Lower leg skin (tissue), 4 donors: ENCODE data around the gene DCP1B. TPM values are rescaled to one million over a fixed set of nuclear protein-coding genes. Genes with fewer than 3 reads are reported as not detected.

ENCODE experiments used
- DNase-seq, 2 donors: peaks; one replicate each; pipeline ENCODE4 v3.0.0-alpha.2; 2019; ENCODE audit warnings: low spot score in 2 of 2
- H3K4me3 ChIP-seq: fragments of 200-600 bp; sonication (generic); 2 replicates; pipeline ENCODE4 v1.5.1; 2017; ENCODE audit warnings: mild to moderate bottlenecking, low read depth; ENCODE audit not compliant: poor library complexity, severe bottlenecking
- POLR2A ChIP-seq, 2 donors: fragments of 450-650 bp; IDR thresholded peaks; one replicate each; pipeline ENCODE4 v1.6.1; 2016 to 2017; ENCODE audit warnings: antibody characterized with exemption in 2 of 2, mild to moderate bottlenecking in 1 of 2, moderate library complexity in 1 of 2
- WGBS, 2 donors: methylation state at CpG; one replicate each; pipeline ENCODE4 v1.1.5; 2018; 5-methylcytosine and 5-hydroxymethylcytosine counted together
- intact Hi-C: fragments of 100-400 bp; cut with DNase I; formaldehyde crosslinking; loops from one replicate; pipeline ENCODE4 v1.15.0; 2023; ENCODE audit warnings: low total_unique reads
- total RNA-seq, 4 donors: library from RNA; depleted of rRNA; stranded (reverse); fragments of >200 nt; gene quantifications; one replicate each; pipeline ENCODE4 v1.1.0, GENCODE V29; 2016
- TF ChIP-seq, protein P1 (sequence below), 3 donors: fragments of 450-650 bp; IDR thresholded peaks; one replicate each; pipeline ENCODE4 v1.5.1; 2016; ENCODE audit warnings: antibody characterized with exemption in 3 of 3, mild to moderate bottlenecking in 3 of 3, moderate library complexity in 2 of 3

DCP1B gene
- total RNA-seq, 4 donors from 2014 or later: 10.9 to 15.1 (median 13.5) TPM

DNA sequence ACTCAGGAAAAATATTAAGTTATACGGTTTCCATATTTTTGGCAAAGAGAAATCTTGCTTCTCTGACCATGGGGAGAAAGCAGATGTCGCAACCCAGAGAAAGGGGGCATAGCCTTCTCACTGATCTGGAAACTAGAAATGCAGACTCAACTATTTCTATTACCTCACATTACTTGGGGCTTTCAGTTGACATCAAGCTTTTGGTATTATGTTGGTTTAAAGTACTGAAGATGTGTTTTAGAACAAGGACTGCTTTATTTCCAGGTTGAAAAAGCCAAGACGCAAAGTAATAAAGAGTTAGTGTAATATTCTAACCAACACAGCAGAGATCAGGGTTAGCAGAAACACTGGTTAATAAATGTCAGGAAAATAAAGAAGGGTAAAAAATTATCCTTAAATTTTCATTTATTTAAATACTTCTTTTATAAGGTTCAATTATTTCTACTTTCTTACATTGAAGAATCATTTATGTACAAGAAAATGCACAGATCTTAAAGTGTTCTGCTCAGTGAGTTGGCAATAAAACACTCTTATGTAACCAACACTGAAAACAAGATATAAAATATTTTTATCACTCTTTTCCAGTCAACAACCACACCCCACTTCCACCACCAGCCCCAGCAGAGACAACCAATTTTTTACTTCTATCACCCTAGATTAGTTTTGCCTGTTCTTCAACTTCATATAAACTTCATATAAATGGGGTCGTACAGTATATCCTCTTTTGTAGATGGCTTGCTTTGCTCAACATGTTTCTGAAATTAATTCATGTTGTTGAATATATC, 26.0 kb downstream of the DCP1B start:
- WGBS, 2 donors: 74 to 77% methylated on average over 4 of the region's 4 CpGs
- no peak for TF ChIP-seq POLR2A (IDR thresholded peaks at IDR 0.05)
- TF ChIP-seq, protein P1, sequence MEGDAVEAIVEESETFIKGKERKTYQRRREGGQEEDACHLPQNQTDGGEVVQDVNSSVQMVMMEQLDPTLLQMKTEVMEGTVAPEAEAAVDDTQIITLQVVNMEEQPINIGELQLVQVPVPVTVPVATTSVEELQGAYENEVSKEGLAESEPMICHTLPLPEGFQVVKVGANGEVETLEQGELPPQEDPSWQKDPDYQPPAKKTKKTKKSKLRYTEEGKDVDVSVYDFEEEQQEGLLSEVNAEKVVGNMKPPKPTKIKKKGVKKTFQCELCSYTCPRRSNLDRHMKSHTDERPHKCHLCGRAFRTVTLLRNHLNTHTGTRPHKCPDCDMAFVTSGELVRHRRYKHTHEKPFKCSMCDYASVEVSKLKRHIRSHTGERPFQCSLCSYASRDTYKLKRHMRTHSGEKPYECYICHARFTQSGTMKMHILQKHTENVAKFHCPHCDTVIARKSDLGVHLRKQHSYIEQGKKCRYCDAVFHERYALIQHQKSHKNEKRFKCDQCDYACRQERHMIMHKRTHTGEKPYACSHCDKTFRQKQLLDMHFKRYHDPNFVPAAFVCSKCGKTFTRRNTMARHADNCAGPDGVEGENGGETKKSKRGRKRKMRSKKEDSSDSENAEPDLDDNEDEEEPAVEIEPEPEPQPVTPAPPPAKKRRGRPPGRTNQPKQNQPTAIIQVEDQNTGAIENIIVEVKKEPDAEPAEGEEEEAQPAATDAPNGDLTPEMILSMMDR (IDR thresholded peaks at IDR 0.05): no peak
- intact Hi-C loops: no loop called here
- H3K4me3 ChIP-seq: no peak overlapping the region
- DNase-seq: no peak

DNA sequence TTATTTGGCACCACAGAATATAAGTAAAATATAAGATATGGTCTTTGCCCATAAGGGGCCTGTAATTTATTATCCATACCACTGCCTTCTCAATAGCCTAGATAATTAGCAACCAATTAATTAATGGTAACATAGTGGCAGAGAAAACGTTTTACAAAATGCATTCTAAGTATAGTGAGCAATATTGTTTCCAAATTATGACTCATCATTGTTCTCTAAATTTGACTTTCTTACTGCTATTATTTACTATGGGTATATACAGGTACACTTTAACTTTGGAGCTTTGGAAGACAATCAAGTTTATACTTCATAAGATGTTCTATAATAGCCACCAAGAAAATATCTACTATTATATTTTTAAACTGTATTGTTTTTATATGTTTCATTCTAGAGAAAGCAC, 26.7 kb downstream of the DCP1B start:
- DNase-seq: no peak
- no peak overlapping the region for H3K4me3 ChIP-seq
- WGBS, 2 donors: 7% methylated on average over 1 of the region's 1 CpG
- intact Hi-C loops: no loop called here
- TF ChIP-seq, protein P1 (IDR thresholded peaks at IDR 0.05): no peak
- no peak for TF ChIP-seq POLR2A (IDR thresholded peaks at IDR 0.05)

DNA sequence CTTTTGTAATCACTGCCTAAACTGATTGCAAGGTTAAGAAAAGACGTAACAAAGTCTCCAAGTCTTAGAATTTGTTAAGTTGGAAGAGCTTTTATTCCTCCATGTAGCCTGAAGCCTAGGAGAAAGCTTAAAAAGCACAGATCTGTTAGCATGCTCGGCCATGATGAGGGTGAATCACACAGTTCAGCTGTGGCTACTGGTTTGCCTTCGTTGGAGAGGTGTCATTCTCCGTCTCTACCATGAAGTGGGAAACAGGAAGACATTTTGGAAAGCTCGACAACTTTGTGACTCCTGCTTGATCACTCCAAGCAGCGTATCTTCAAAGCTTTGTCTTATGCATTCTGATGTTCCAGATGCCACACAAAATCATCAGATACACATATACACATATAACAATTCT, 27.1 kb downstream of the DCP1B start:
- TF ChIP-seq POLR2A (IDR thresholded peaks at IDR 0.05): no peak
- TF ChIP-seq, protein P1 (IDR thresholded peaks at IDR 0.05): no peak
- H3K4me3 ChIP-seq: no peak overlapping the region
- intact Hi-C loops: no loop called here
- WGBS, 2 donors: 82 to 89% methylated on average over 6 of the region's 6 CpGs
- DNase-seq: no peak

DNA sequence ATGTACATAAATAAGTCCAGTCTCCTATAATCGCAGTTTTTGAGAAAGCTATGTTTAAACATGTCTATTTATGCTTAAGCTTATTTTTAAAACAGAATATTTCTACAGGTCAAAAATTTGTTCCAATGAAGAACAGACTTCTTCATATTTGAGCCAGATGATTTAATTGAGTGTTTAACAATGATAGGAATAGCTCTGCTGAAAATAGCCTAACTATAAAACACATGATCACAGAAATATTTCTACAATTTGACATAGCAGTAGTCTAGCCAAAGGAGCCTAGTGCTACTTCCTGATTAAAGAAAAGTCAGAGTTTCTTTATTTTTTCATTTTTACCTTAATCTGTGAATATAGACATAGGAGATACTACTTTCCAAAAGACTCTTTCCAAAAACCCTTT, 29.4 kb downstream of the DCP1B start:
- intact Hi-C loops: no loop called here
- WGBS, 2 donors: 50 to 68% methylated on average over 1 of the region's 1 CpG
- H3K4me3 ChIP-seq: no peak overlapping the region
- DNase-seq: no peak
- TF ChIP-seq, protein P1 (IDR thresholded peaks at IDR 0.05): no peak
- TF ChIP-seq POLR2A (IDR thresholded peaks at IDR 0.05): no peak

DNA sequence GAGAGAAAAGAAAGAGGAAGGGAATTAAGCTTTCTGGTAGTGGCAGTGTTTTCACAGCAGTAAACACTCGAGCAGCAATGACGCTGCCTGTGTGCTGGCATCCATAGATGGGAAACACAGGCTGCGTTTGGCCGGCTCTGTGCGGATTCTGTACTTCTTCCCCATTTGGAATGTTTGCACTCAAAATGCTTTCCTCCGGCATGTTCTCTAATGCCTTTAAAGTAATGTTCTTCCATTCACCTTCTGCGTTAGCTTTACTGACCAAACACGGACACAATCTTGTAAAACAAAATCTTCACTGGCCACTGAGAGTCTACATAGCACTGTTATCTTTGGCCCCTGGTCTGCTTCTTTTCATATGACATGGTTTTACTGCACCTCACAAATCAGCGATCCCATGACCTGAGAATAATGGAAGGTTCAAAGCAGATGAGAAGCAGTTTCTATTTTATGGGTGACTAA, 31.4 kb downstream of the DCP1B start:
- intact Hi-C loops: no loop called here
- no peak overlapping the region for H3K4me3 ChIP-seq
- no peak for TF ChIP-seq POLR2A (IDR thresholded peaks at IDR 0.05)
- TF ChIP-seq, protein P1 (IDR thresholded peaks at IDR 0.05): no peak
- WGBS, 2 donors: 65 to 86% methylated on average over 9 of the region's 9 CpGs
- no peak for DNase-seq

DNA sequence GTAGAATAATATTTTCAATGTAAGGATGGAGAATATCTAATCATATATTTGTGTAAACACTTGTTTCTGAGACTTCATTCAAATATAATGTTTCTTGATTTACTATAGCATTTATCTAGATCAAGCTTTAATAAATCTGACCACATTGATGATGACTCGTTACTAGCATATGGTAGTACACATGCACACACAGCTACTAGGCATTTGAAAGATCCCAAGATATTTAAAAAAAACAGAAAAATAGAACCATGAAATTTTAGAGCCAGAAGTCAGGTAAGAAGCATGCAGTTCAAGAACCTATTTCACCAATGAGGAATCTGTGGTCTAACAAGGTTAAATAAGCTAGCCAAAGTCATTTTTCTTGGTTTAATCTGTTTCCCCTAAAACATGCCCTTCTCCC, 32.0 kb downstream of the DCP1B start:
- TF ChIP-seq, protein P1 (IDR thresholded peaks at IDR 0.05): no peak
- no peak for TF ChIP-seq POLR2A (IDR thresholded peaks at IDR 0.05)
- intact Hi-C loops: no loop called here
- no peak for DNase-seq
- WGBS, 2 donors: 72 to 83% methylated on average over 1 of the region's 1 CpG
- no peak overlapping the region for H3K4me3 ChIP-seq
